ENCODE results near the gene SLC36A2.
A peak's percentile ranks its signal among the peaks of the same experiment; 100 is the strongest.

Gene SLC36A2

GRCh38 chr5:151359391-151359790 is 12.0 kb upstream of the SLC36A2 start:
- Histone ChIP-seq H3K27me3 (ENCODE audit: control insufficient read depth, insufficient read depth, low read length) (no peaks in the 10 kb centered on the region), H3K4me3 (ENCODE audit: low read length) (no peak overlapping the region), H3K9me3 (ENCODE audit: control insufficient read depth, insufficient read depth, low read length) (no peaks in the 10 kb centered on the region), H3K27ac (ENCODE audit: low read length) (no peak overlapping the region), H3K4me1 (ENCODE audit: control insufficient read depth, insufficient read depth, low read length) (no peaks in the 10 kb centered on the region; the same call in 1 of the 2 replicates), H3K36me3 (ENCODE audit: control insufficient read depth, insufficient read depth, low read length) (no peaks in the 10 kb centered on the region)
- no peak for DNase-seq (ENCODE audit: low read depth, low spot score)
- WGBS (ENCODE audit: insufficient coverage, insufficient read length) = no CpG with 5 or more reads among the region's 2 CpGs

- no CpG with 5 or more reads among the region's 2 CpGs for WGBS (ENCODE audit: insufficient coverage, insufficient read length)
Observed at GRCh38 chr5:151357792-151358191, 10.4 kb upstream of the SLC36A2 start.

GRCh38 chr5:151357097-151357496 is 9.7 kb upstream of the SLC36A2 start:
- H3K36me3 ChIP-seq (ENCODE audit: control insufficient read depth, insufficient read depth, low read length) = no peaks in the 10 kb centered on the region
- H3K27ac ChIP-seq (ENCODE audit: low read length) = no peak overlapping the region
- H3K9me3 ChIP-seq (ENCODE audit: control insufficient read depth, insufficient read depth, low read length) = no peaks in the 10 kb centered on the region
- H3K4me3 ChIP-seq (ENCODE audit: low read length) = no peak overlapping the region
- no peaks in the 10 kb centered on the region; the same call in 1 of the 2 replicates for H3K4me1 ChIP-seq (ENCODE audit: control insufficient read depth, insufficient read depth, low read length)
- peak; percentile 29 for DNase-seq (ENCODE audit: low read depth, low spot score)
- H3K27me3 ChIP-seq (ENCODE audit: control insufficient read depth, insufficient read depth, low read length) = no peaks in the 10 kb centered on the region
- WGBS (ENCODE audit: insufficient coverage, insufficient read length) = no CpG with 5 or more reads among the region's 3 CpGs

More at GRCh38 chr5:151357792-151358191, 10.4 kb upstream of the SLC36A2 start:
- H3K36me3 ChIP-seq (ENCODE audit: control insufficient read depth, insufficient read depth, low read length) = no peaks in the 10 kb centered on the region
- H3K4me3 ChIP-seq (ENCODE audit: low read length) = no peak overlapping the region
- no peaks in the 10 kb centered on the region for H3K9me3 ChIP-seq (ENCODE audit: control insufficient read depth, insufficient read depth, low read length)
- no peaks in the 10 kb centered on the region; the same call in 1 of the 2 replicates for H3K4me1 ChIP-seq (ENCODE audit: control insufficient read depth, insufficient read depth, low read length)
- H3K27ac ChIP-seq (ENCODE audit: low read length) = no peak overlapping the region
- no peak for DNase-seq (ENCODE audit: low read depth, low spot score)
- no peaks in the 10 kb centered on the region for H3K27me3 ChIP-seq (ENCODE audit: control insufficient read depth, insufficient read depth, low read length)

GRCh38 chr5:151351671-151352070 is 4.3 kb upstream of the SLC36A2 start:
- no peaks in the 10 kb centered on the region for H3K27me3 ChIP-seq (ENCODE audit: control insufficient read depth, insufficient read depth, low read length)
- H3K9me3 ChIP-seq (ENCODE audit: control insufficient read depth, insufficient read depth, low read length) = no peaks in the 10 kb centered on the region
- no peak for DNase-seq (ENCODE audit: low read depth, low spot score)
- H3K27ac ChIP-seq (ENCODE audit: low read length) = no peak overlapping the region
- H3K36me3 ChIP-seq (ENCODE audit: control insufficient read depth, insufficient read depth, low read length) = no peaks in the 10 kb centered on the region
- no peak overlapping the region for H3K4me3 ChIP-seq (ENCODE audit: low read length)
- H3K4me1 ChIP-seq (ENCODE audit: control insufficient read depth, insufficient read depth, low read length) = peaks cover 3% of the 10 kb centered on the region; the same call in 1 of the 2 replicates
- WGBS (ENCODE audit: insufficient coverage, insufficient read length) = no CpG with 5 or more reads among the region's 1 CpG

- no peak overlapping the region for H3K4me3 ChIP-seq (ENCODE audit: low read length)
- H3K9me3 ChIP-seq (ENCODE audit: control insufficient read depth, insufficient read depth, low read length) = no peaks in the 10 kb centered on the region
- no peaks in the 10 kb centered on the region for H3K36me3 ChIP-seq (ENCODE audit: control insufficient read depth, insufficient read depth, low read length)
- H3K27me3 ChIP-seq (ENCODE audit: control insufficient read depth, insufficient read depth, low read length) = no peaks in the 10 kb centered on the region
- no peak for DNase-seq (ENCODE audit: low read depth, low spot score)
- no CpG with 5 or more reads among the region's 6 CpGs for WGBS (ENCODE audit: insufficient coverage, insufficient read length)
- H3K4me1 ChIP-seq (ENCODE audit: control insufficient read depth, insufficient read depth, low read length) = peaks cover 5% of the 10 kb centered on the region; the same call in 1 of the 2 replicates
- H3K27ac ChIP-seq (ENCODE audit: low read length) = no peak overlapping the region
Observed at GRCh38 chr5:151348789-151349188, 1.4 kb upstream of the SLC36A2 start.

GRCh38 chr5:151345808-151346478 is 1.4 kb downstream of the SLC36A2 start:
- Histone ChIP-seq H3K27ac (ENCODE audit: low read length) (no peak overlapping the region), H3K36me3 (ENCODE audit: control insufficient read depth, insufficient read depth, low read length) (no peaks in the 10 kb centered on the region), H3K27me3 (ENCODE audit: control insufficient read depth, insufficient read depth, low read length) (no peaks in the 10 kb centered on the region), H3K4me1 (ENCODE audit: control insufficient read depth, insufficient read depth, low read length) (peaks cover 5% of the 10 kb centered on the region; the same call in 1 of the 2 replicates), H3K4me3 (ENCODE audit: low read length) (no peak overlapping the region), H3K9me3 (ENCODE audit: control insufficient read depth, insufficient read depth, low read length) (no peaks in the 10 kb centered on the region)
- no peak for DNase-seq (ENCODE audit: low read depth, low spot score)
- no CpG with 5 or more reads among the region's 8 CpGs for WGBS (ENCODE audit: insufficient coverage, insufficient read length)

- WGBS (ENCODE audit: insufficient coverage, insufficient read length) = no CpG with 5 or more reads among the region's 11 CpGs
- H3K27ac ChIP-seq (ENCODE audit: low read length) = no peak overlapping the region
- H3K9me3 ChIP-seq (ENCODE audit: control insufficient read depth, insufficient read depth, low read length) = no peaks in the 10 kb centered on the region
- peaks cover 5% of the 10 kb centered on the region; the same call in 1 of the 2 replicates for H3K4me1 ChIP-seq (ENCODE audit: control insufficient read depth, insufficient read depth, low read length)
- H3K27me3 ChIP-seq (ENCODE audit: control insufficient read depth, insufficient read depth, low read length) = no peaks in the 10 kb centered on the region
- DNase-seq (ENCODE audit: low read depth, low spot score) = no peak
- H3K4me3 ChIP-seq (ENCODE audit: low read length) = no peak overlapping the region
- no peaks in the 10 kb centered on the region for H3K36me3 ChIP-seq (ENCODE audit: control insufficient read depth, insufficient read depth, low read length)
Observed at GRCh38 chr5:151345187-151345807, 2.1 kb downstream of the SLC36A2 start.

- Histone ChIP-seq H3K27me3 (ENCODE audit: control insufficient read depth, insufficient read depth, low read length) (no peaks in the 10 kb centered on the region), H3K4me3 (ENCODE audit: low read length) (no peak overlapping the region), H3K9me3 (ENCODE audit: control insufficient read depth, insufficient read depth, low read length) (no peaks in the 10 kb centered on the region), H3K4me1 (ENCODE audit: control insufficient read depth, insufficient read depth, low read length) (peaks cover 5% of the 10 kb centered on the region; the same call in 1 of the 2 replicates), H3K27ac (ENCODE audit: low read length) (no peak overlapping the region), H3K36me3 (ENCODE audit: control insufficient read depth, insufficient read depth, low read length) (no peaks in the 10 kb centered on the region)
- DNase-seq (ENCODE audit: low read depth, low spot score) = no peak
- WGBS (ENCODE audit: insufficient coverage, insufficient read length) = no CpG with 5 or more reads among the region's 7 CpGs
Observed at GRCh38 chr5:151344088-151344487, 3.3 kb downstream of the SLC36A2 start.

- H3K27me3 ChIP-seq (ENCODE audit: control insufficient read depth, insufficient read depth, low read length) = no peaks in the 10 kb centered on the region
- H3K4me1 ChIP-seq (ENCODE audit: control insufficient read depth, insufficient read depth, low read length) = no peaks in the 10 kb centered on the region
- WGBS (ENCODE audit: insufficient coverage, insufficient read length) = no CpG with 5 or more reads among the region's 3 CpGs
- no peaks in the 10 kb centered on the region for H3K9me3 ChIP-seq (ENCODE audit: control insufficient read depth, insufficient read depth, low read length)
- no peak overlapping the region for H3K4me3 ChIP-seq (ENCODE audit: low read length)
- DNase-seq (ENCODE audit: low read depth, low spot score) = no peak
- no peak overlapping the region for H3K27ac ChIP-seq (ENCODE audit: low read length)
- H3K36me3 ChIP-seq (ENCODE audit: control insufficient read depth, insufficient read depth, low read length) = no peaks in the 10 kb centered on the region
Observed at GRCh38 chr5:151340004-151340403, 7.4 kb downstream of the SLC36A2 start.

GRCh38 chr5:151338734-151339133 is 8.6 kb downstream of the SLC36A2 start:
- no CpG with 5 or more reads among the region's 4 CpGs for WGBS (ENCODE audit: insufficient coverage, insufficient read length)
- H3K4me3 ChIP-seq (ENCODE audit: low read length) = no peak overlapping the region
- H3K9me3 ChIP-seq (ENCODE audit: control insufficient read depth, insufficient read depth, low read length) = no peaks in the 10 kb centered on the region
- H3K27ac ChIP-seq (ENCODE audit: low read length) = no peak overlapping the region
- no peak for DNase-seq (ENCODE audit: low read depth, low spot score)
- H3K36me3 ChIP-seq (ENCODE audit: control insufficient read depth, insufficient read depth, low read length) = no peaks in the 10 kb centered on the region
- no peaks in the 10 kb centered on the region for H3K27me3 ChIP-seq (ENCODE audit: control insufficient read depth, insufficient read depth, low read length)
- no peaks in the 10 kb centered on the region for H3K4me1 ChIP-seq (ENCODE audit: control insufficient read depth, insufficient read depth, low read length)

Data from iPS DF 6.9 (cell line).